HG03442 (cell line): ENCODE results near the gene KRTAP20-2.

ENCODE experiments used
- ATAC-seq: cut with Tn5 transposase; IDR thresholded peaks from one replicate; pipeline ENCODE4 v1.9.1; 2021; ENCODE audit warnings: mild to moderate bottlenecking, moderate library complexity; ENCODE audit not compliant: unreplicated experiment

The KRTAP20-2 gene

GRCh38 chr21:30672985-30673650 is 38.1 kb downstream of the KRTAP20-2 start:
- no peak for ATAC-seq

GRCh38 chr21:30674312-30674711 is 39.3 kb downstream of the KRTAP20-2 start:
- no peak for ATAC-seq

GRCh38 chr21:30676737-30677136 is 41.7 kb downstream of the KRTAP20-2 start:
- ATAC-seq: no peak

GRCh38 chr21:30680586-30680985 is 45.6 kb downstream of the KRTAP20-2 start:
- ATAC-seq: no peak

- no peak for ATAC-seq
Observed at GRCh38 chr21:30684506-30684905, 49.5 kb downstream of the KRTAP20-2 start.
